Fibroblast of lung (primary cell): Measurements from ENCODE around the gene PPP6R3. TPM values are rescaled to one million over a fixed set of nuclear protein-coding genes. Genes with fewer than 3 reads are reported as not detected.

Experiments used
- DNase-seq, 2 donors: peaks; one replicate each; pipeline versions ENCODE4 v3.0.0 to v3.0.0-alpha.2; 2010; ENCODE audit warnings: low read depth in 2 of 2
- H2AFZ ChIP-seq: 2 replicates; pipeline ENCODE4 v1.5.1; 2012; ENCODE audit warnings: low read length, control low read depth, inconsistent platforms
- H3K27ac ChIP-seq: 2 replicates; pipeline ENCODE4 v1.5.1; 2011; ENCODE audit warnings: low read length, control low read depth; ENCODE audit not compliant: insufficient read depth
- H3K27me3 ChIP-seq: 2 replicates; pipeline ENCODE4 v1.5.1; 2011; ENCODE audit warnings: mild to moderate bottlenecking, low read length; ENCODE audit not compliant: control insufficient read depth, insufficient read depth
- H3K36me3 ChIP-seq: 2 replicates; pipeline ENCODE4 v1.5.1; 2011; ENCODE audit warnings: low read length; ENCODE audit not compliant: control insufficient read depth, insufficient read depth
- H3K4me1 ChIP-seq: 2 replicates; pipeline ENCODE4 v1.5.1; 2011; ENCODE audit warnings: low read length; ENCODE audit not compliant: control insufficient read depth, insufficient read depth; ENCODE audit errors: extremely low read depth
- H3K4me2 ChIP-seq: 2 replicates; pipeline ENCODE4 v1.5.1; 2011; ENCODE audit warnings: low read length, control low read depth; ENCODE audit not compliant: insufficient read depth; ENCODE audit errors: extremely low read depth
- H3K4me3 ChIP-seq, 4 experiments: fragments of 200-600 bp in 1 of 4; sonication (generic) in 1 of 4; replicated peaks in 1 of 4; 2 replicates each; pipeline ENCODE4 v1.5.1; 2011 to 2016; ENCODE audit warnings: low read length in 4 of 4, low read depth in 3 of 4, mild to moderate bottlenecking in 3 of 4, control low read depth in 2 of 4, inconsistent platforms in 1 of 4, mixed read lengths in 1 of 4; ENCODE audit not compliant: insufficient read depth in 1 of 4; ENCODE audit errors: control extremely low read depth in 1 of 4
- H3K79me2 ChIP-seq: 2 replicates; pipeline ENCODE4 v1.5.1; 2012; ENCODE audit warnings: mild to moderate bottlenecking, low read length, inconsistent platforms; ENCODE audit not compliant: control insufficient read depth, insufficient read depth
- H3K9ac ChIP-seq: 2 replicates; pipeline ENCODE4 v1.5.1; 2011; ENCODE audit warnings: mild to moderate bottlenecking, low read length, control low read depth; ENCODE audit not compliant: insufficient read depth
- H3K9me3 ChIP-seq: 2 replicates; pipeline ENCODE4 v1.5.1; 2012; ENCODE audit warnings: low read depth, low read length; ENCODE audit not compliant: control insufficient read depth, insufficient read depth
- H4K20me1 ChIP-seq: 2 replicates; pipeline ENCODE4 v1.5.1; 2011; ENCODE audit warnings: low read length; ENCODE audit not compliant: control insufficient read depth, insufficient read depth; ENCODE audit errors: extremely low read depth
- CTCF ChIP-seq, 2 donors: IDR thresholded peaks in 1 of 2; conservative IDR thresholded peaks in 1 of 2; 1 replicate in 1 of 2; 2 replicates in 1 of 2; pipeline ENCODE4 v1.5.1; 2011 to 2012; ENCODE audit warnings: low read length in 2 of 2, control low read depth in 1 of 2, inconsistent platforms in 1 of 2, low read depth in 1 of 2, mild to moderate bottlenecking in 1 of 2
- EZH2 ChIP-seq: IDR thresholded peaks from 2 replicates; pipeline ENCODE4 v1.5.1; 2012; ENCODE audit warnings: low read length, control low read depth, mild to moderate bottlenecking; ENCODE audit errors: missing control alignments
- polyA plus RNA-seq, 2 donors: library from polyadenylated mRNA; depleted of rRNA in 1 of 2; stranded (reverse) in 1 of 2; unstranded in 1 of 2; fragments of >200 nt; gene quantifications; 2 replicates each; pipeline ENCODE4 v1.2.1, GENCODE V29; 2011 to 2012; ENCODE audit warnings: missing spikeins in 1 of 2
- total RNA-seq: library from RNA; depleted of rRNA; stranded (reverse); fragments of >200 nt; gene quantifications from 2 replicates; pipeline ENCODE4 v1.2.1, GENCODE V29; 2014

PPP6R3 gene
- total and polyA plus RNA-seq, 2 donors (not counting 1 experiment from before 2014, with no cell fraction given): 44.2 to 120 TPM

GRCh38 chr11:68542617-68543016 lies 82.1 kb downstream of the PPP6R3 start:
- peak; percentile 74 to 95 for DNase-seq
- H3K36me3 ChIP-seq: peaks cover 2% of the 10 kb centered on the region
- H3K4me2 ChIP-seq: no peak overlapping the region
- no peak overlapping the region for H3K9ac ChIP-seq
- H3K79me2 ChIP-seq: peaks cover 14% of the 10 kb centered on the region
- no peaks in the 10 kb centered on the region for H3K9me3 ChIP-seq
- H3K4me1 ChIP-seq: peaks cover 11% of the 10 kb centered on the region
- H3K4me3 ChIP-seq: no peak overlapping the region
- no peak overlapping the region for H2AFZ ChIP-seq
- H3K27me3 ChIP-seq: no peaks in the 10 kb centered on the region
- H4K20me1 ChIP-seq: peaks cover 2% of the 10 kb centered on the region
- H3K27ac ChIP-seq: peak overlapping the region; percentile 63
- TF ChIP-seq CTCF (conservative IDR thresholded peaks at IDR 0.05 in 1 of 2, IDR thresholded peaks at IDR 0.05 in 1 of 2; ENCODE audit: low read depth in 1 of 2, low read length in 2 of 2): no peak
- no peak for TF ChIP-seq EZH2

GRCh38 chr11:68543594-68543993 lies 83.0 kb downstream of the PPP6R3 start:
- peaks cover 11% of the 10 kb centered on the region for H3K4me1 ChIP-seq
- no peak overlapping the region for H3K27ac ChIP-seq
- H3K79me2 ChIP-seq: peaks cover 18% of the 10 kb centered on the region
- no peak overlapping the region for H3K4me3 ChIP-seq
- no peak for TF ChIP-seq EZH2
- no peak for TF ChIP-seq CTCF (conservative IDR thresholded peaks at IDR 0.05 in 1 of 2, IDR thresholded peaks at IDR 0.05 in 1 of 2; ENCODE audit: low read depth in 1 of 2, low read length in 2 of 2)
- no peak overlapping the region for H3K9ac ChIP-seq
- H3K27me3 ChIP-seq: no peaks in the 10 kb centered on the region
- no peak for DNase-seq
- H4K20me1 ChIP-seq: peaks cover 2% of the 10 kb centered on the region
- no peaks in the 10 kb centered on the region for H3K9me3 ChIP-seq
- no peak overlapping the region for H3K4me2 ChIP-seq
- H2AFZ ChIP-seq: no peak overlapping the region
- H3K36me3 ChIP-seq: peaks cover 2% of the 10 kb centered on the region

- no peak overlapping the region for H3K9ac ChIP-seq
- no peaks in the 10 kb centered on the region for H3K27me3 ChIP-seq
- no peak overlapping the region for H3K27ac ChIP-seq
- peaks cover 2% of the 10 kb centered on the region for H4K20me1 ChIP-seq
- no peak overlapping the region for H2AFZ ChIP-seq
- peaks cover 11% of the 10 kb centered on the region for H3K4me1 ChIP-seq
- peaks cover 18% of the 10 kb centered on the region for H3K79me2 ChIP-seq
- H3K36me3 ChIP-seq: peaks cover 2% of the 10 kb centered on the region
- no peak for TF ChIP-seq CTCF (conservative IDR thresholded peaks at IDR 0.05 in 1 of 2, IDR thresholded peaks at IDR 0.05 in 1 of 2; ENCODE audit: low read depth in 1 of 2, low read length in 2 of 2)
- TF ChIP-seq EZH2: no peak
- no peak overlapping the region for H3K4me2 ChIP-seq
- no peak overlapping the region for H3K4me3 ChIP-seq
- DNase-seq: no peak
- H3K9me3 ChIP-seq: no peaks in the 10 kb centered on the region
Observed at GRCh38 chr11:68545347-68545746, 84.8 kb downstream of the PPP6R3 start.
